ENCODE results near the gene RPN2. TPM values are rescaled to one million over a fixed set of nuclear protein-coding genes. Genes with fewer than 3 reads are reported as not detected.

Gene RPN2
- total and polyA plus RNA-seq, 9 of the 15 experiments (the other 6 are each of a cell fraction or from before 2014, with no cell fraction given) = 168 to 548 (median 325) TPM

DNA sequence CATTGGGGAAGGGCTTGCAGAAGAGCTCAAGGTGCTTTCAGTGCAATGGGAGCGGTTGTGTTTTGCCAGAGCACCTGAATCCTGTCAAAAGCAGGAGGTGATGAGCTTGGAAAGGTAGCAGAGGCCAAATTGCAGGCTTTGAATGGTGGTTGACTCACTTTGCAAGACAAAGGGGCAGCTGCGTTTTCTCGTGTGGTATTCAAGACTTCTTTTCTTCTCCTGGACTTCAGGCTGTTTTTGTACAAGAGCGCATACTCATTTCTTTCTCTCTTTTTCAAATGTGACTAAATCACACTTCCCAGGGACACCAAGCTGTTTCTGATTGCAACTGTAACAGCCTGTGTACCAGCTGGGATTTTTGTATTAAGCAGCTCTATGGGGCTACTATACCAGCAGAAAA lies 50.2 kb downstream of the RPN2 start:
- CTCF ChIA-PET (ENCODE audit: low intra/inter-chr PET ratio) = no interaction called here
- no peak for DNase-seq (ENCODE audit: extremely low read depth in 1 of 4, low spot score in 3 of 4)
- POLR2A ChIA-PET = interaction anchor here (1.1 to 2.5 kb wide), 2 partner anchors 16 to 40 kb away, joined by 4 to 6 read pairs; no protein-coding TSS in a partner anchor

More for the DNA sequence above, 50.2 kb downstream of the RPN2 start:
- Histone ChIP-seq H2AFZ (ENCODE audit: low read depth, low read length) (no peak overlapping the region), H3K79me2 (ENCODE audit: control insufficient read depth, insufficient read depth, low read length) (no peaks in the 10 kb centered on the region), H3K9ac (ENCODE audit: insufficient read depth in 1 of 2, low read depth in 2 of 2, low read length in 2 of 2) (no peak overlapping the region), H3K36me3 (ENCODE audit: control insufficient read depth, insufficient read depth, low read length) (peaks cover 99% of the 10 kb centered on the region), H3K27me3 (ENCODE audit: control insufficient read depth in 2 of 2, insufficient read depth in 2 of 2, low read length in 2 of 2) (no peaks in the 10 kb centered on the region), H3K9me1 (ENCODE audit: control insufficient read depth, insufficient read depth, low read length) (no peaks in the 10 kb centered on the region), H3K4me3 (no peak overlapping the region), H3K4me1 (replicated peaks in 1 of 2; ENCODE audit: control insufficient read depth in 2 of 2, insufficient read depth in 2 of 2, low read length in 2 of 2) (no peaks in the 10 kb centered on the region), H3K9me3 (replicated peaks; ENCODE audit: control insufficient read depth, insufficient read depth, low read depth, low read length) (no peaks in the 10 kb centered on the region), H3K27ac (ENCODE audit: extremely low read depth, low read depth, low read length) (no peak overlapping the region), H4K20me1 (replicated peaks; ENCODE audit: control insufficient read depth, insufficient read depth, low read length) (no peaks in the 10 kb centered on the region; the same call in 1 of the 2 replicates), H3K4me2 (ENCODE audit: insufficient read depth, low read length) (no peak overlapping the region)
- intact Hi-C loops (cut with micrococcal nuclease) = no loop called here
- no TSS peak for BruUV-seq (replicated peaks)
- TF ChIP-seq ZNF143 (CRISPR knock-in tag; IDR thresholded peaks at IDR 0.05) (no peak), SNIP1 (IDR thresholded peaks at IDR 0.05; ENCODE audit: low read depth) (no peak), CCAR2 (IDR thresholded peaks at IDR 0.05; ENCODE audit: low read depth, low read length) (no peak), NFXL1 (CRISPR knock-in tag; IDR thresholded peaks at IDR 0.05) (no peak), GABPB1 (CRISPR knock-in tag; IDR thresholded peaks at IDR 0.05) (no peak), REST (IDR thresholded peaks at IDR 0.05; ENCODE audit: borderline replicate concordance) (no peak), REST (CRISPR knock-in tag; IDR thresholded peaks at IDR 0.05; ENCODE audit: low read depth) (no peak), CAMTA2 (CRISPR knock-in tag; conservative IDR thresholded peaks at IDR 0.05) (no peak), FOXA3 (CRISPR knock-in tag; conservative IDR thresholded peaks at IDR 0.05 in 1 of 2, IDR thresholded peaks at IDR 0.05 in 1 of 2) (no peak), RAD21 (CRISPR knock-in tag; conservative IDR thresholded peaks at IDR 0.05 in 1 of 2, IDR thresholded peaks at IDR 0.05 in 1 of 2) (no peak)
- in situ Hi-C loops (cut with MboI) = no loop called here
- FAIRE-seq = no peak
- no peak for ATAC-seq
- WGBS (ENCODE audit: insufficient coverage, low coverage, missing lambda C conversion rate) = 94% methylated on average over 3 of the region's 4 CpGs
